Measurements from ENCODE around the gene ADARB1. TPM values are rescaled to one million over a fixed set of nuclear protein-coding genes. Genes with fewer than 3 reads are reported as not detected.

Gene ADARB1
- total and polyA plus RNA-seq, 8 donors, result 3.2 to 33.9 (median 9.4) TPM

- Histone ChIP-seq H3K36me3 (no peaks in the 10 kb centered on the region), H3K9me3 (no peaks in the 10 kb centered on the region), H3K4me1 (peaks cover 16 to 67% (median 40%) of the 10 kb centered on the region in 4 donors), H3K27ac (peak overlapping the region in 4 of 5 donors; percentile 2 to 97 (median 88)), H3K27me3 (peaks cover 0 to 13% (median 0%) of the 10 kb centered on the region in 3 donors), H3K4me3 (peak overlapping the region; percentile 91 to 97 (median 92))
- 57 to 81% (median 78%) methylated on average over 8 of the region's 8 CpGs for WGBS, 5 donors
- peak in 1 of 2 donors; percentile 17 for DNase-seq
- intact Hi-C loops (cut with DNase I; ENCODE audit: low total_unique reads), result no loop called here
- TF ChIP-seq EP300 (IDR thresholded peaks at IDR 0.05), result no peak
- TF ChIP-seq, protein P1, sequence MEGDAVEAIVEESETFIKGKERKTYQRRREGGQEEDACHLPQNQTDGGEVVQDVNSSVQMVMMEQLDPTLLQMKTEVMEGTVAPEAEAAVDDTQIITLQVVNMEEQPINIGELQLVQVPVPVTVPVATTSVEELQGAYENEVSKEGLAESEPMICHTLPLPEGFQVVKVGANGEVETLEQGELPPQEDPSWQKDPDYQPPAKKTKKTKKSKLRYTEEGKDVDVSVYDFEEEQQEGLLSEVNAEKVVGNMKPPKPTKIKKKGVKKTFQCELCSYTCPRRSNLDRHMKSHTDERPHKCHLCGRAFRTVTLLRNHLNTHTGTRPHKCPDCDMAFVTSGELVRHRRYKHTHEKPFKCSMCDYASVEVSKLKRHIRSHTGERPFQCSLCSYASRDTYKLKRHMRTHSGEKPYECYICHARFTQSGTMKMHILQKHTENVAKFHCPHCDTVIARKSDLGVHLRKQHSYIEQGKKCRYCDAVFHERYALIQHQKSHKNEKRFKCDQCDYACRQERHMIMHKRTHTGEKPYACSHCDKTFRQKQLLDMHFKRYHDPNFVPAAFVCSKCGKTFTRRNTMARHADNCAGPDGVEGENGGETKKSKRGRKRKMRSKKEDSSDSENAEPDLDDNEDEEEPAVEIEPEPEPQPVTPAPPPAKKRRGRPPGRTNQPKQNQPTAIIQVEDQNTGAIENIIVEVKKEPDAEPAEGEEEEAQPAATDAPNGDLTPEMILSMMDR (IDR thresholded peaks at IDR 0.05), result no peak
- no peak for TF ChIP-seq POLR2AphosphoS5 (IDR thresholded peaks at IDR 0.05)
- no peak for TF ChIP-seq POLR2A (IDR thresholded peaks at IDR 0.05)
Measured at GRCh38 chr21:45076245-45076711, 1.9 kb downstream of the ADARB1 start.

- Histone ChIP-seq H3K27ac (peak overlapping the region in 3 of 5 donors; percentile 43 to 97 (median 63)), H3K4me1 (peaks cover 11 to 67% (median 38%) of the 10 kb centered on the region in 4 donors), H3K36me3 (peaks cover 0 to 4% (median 0%) of the 10 kb centered on the region in 4 donors), H3K9me3 (no peaks in the 10 kb centered on the region), H3K27me3 (peaks cover 0 to 13% (median 0%) of the 10 kb centered on the region in 3 donors), H3K4me3 (no peak overlapping the region)
- TF ChIP-seq POLR2A (IDR thresholded peaks at IDR 0.05), result no peak
- no peak for TF ChIP-seq EP300 (IDR thresholded peaks at IDR 0.05)
- TF ChIP-seq, protein P1 (IDR thresholded peaks at IDR 0.05), result no peak
- TF ChIP-seq POLR2AphosphoS5 (IDR thresholded peaks at IDR 0.05), result no peak
- 67 to 94% (median 75%) methylated on average over 5 of the region's 5 CpGs for WGBS, 5 donors
- intact Hi-C loops (cut with DNase I; ENCODE audit: low total_unique reads), result no loop called here
- no peak for DNase-seq
Measured at GRCh38 chr21:45078371-45078770, 4.0 kb downstream of the ADARB1 start.

DNA sequence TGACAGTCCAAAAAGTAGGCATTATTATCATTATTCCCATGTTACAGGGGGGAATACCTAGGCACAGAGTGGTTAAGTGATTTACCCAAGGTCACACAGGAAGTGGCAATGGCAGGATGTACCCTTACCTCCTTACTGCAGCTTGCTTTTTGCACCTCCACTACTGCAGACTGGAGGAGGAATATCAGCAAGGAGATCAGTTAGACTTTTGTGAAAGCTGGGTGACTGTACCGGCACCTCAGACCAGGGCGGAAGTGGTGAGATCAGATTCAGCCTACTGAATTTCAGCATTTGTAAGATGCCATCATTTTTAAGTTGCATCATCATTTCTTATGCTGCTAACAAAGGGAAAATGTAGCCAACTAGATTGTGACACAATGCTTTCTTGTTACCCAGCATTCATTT is 4.5 kb downstream of the ADARB1 start:
- DNase-seq, result peak; percentile 29 to 58
- peaks cover 0 to 13% (median 0%) of the 10 kb centered on the region in 3 donors for H3K27me3 ChIP-seq
- no peaks in the 10 kb centered on the region for H3K9me3 ChIP-seq
- intact Hi-C loops (cut with DNase I; ENCODE audit: low total_unique reads), result no loop called here
- peaks cover 0 to 4% (median 0%) of the 10 kb centered on the region in 4 donors for H3K36me3 ChIP-seq
- H3K27ac ChIP-seq, result peak overlapping the region in 3 of 5 donors; percentile 43 to 97 (median 63)
- no peak overlapping the region for H3K4me3 ChIP-seq
- WGBS, 5 donors, result 78 to 87% (median 83%) methylated on average over 2 of the region's 2 CpGs
- H3K4me1 ChIP-seq, result peaks cover 8 to 67% (median 36%) of the 10 kb centered on the region in 4 donors
- TF ChIP-seq, protein P1 (IDR thresholded peaks at IDR 0.05), result no peak
- peak in 2 of 3 donors; percentile 17 to 26 for TF ChIP-seq POLR2AphosphoS5 (IDR thresholded peaks at IDR 0.05)

DNA sequence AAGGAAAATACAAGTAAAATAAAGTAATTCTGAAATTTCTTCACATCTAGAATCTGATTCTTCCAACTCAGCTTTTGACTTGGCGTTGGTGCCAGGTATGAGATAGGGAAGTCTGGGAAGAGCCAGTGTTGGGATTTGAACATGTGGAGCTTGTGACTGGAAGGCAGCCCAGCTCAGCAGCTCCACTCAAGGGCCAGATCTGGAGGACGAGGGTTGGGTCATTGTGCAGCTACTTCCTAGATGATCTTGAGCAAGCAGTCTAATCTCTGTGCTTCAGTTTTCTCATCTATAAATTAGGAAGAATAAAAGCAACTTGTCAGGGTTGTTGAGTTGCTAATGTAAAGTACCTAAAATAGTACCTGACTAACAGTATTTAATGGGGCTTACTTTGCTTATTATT is 5.0 kb downstream of the ADARB1 start:
- intact Hi-C loops (cut with DNase I; ENCODE audit: low total_unique reads), result no loop called here
- DNase-seq, result no peak
- peak overlapping the region in 4 of 5 donors; percentile 43 to 97 (median 58) for H3K27ac ChIP-seq
- H3K4me3 ChIP-seq, result no peak overlapping the region
- H3K9me3 ChIP-seq, result no peaks in the 10 kb centered on the region
- H3K4me1 ChIP-seq, result peaks cover 8 to 71% (median 37%) of the 10 kb centered on the region in 4 donors
- 53 to 60% (median 58%) methylated on average over 2 of the region's 2 CpGs for WGBS, 5 donors
- peaks cover 0 to 4% (median 0%) of the 10 kb centered on the region in 4 donors for H3K36me3 ChIP-seq
- TF ChIP-seq, protein P1 (IDR thresholded peaks at IDR 0.05), result no peak
- TF ChIP-seq EP300 (IDR thresholded peaks at IDR 0.05) (no peak), POLR2A (IDR thresholded peaks at IDR 0.05) (no peak), POLR2AphosphoS5 (IDR thresholded peaks at IDR 0.05) (no peak)
- H3K27me3 ChIP-seq, result peaks cover 0 to 13% (median 0%) of the 10 kb centered on the region in 3 donors

Data from stomach (tissue), 9 donors.